HL-60 (cell line): ENCODE measurements around the gene RNASE4.

Experiments
- DNase-seq, 2 experiments: peaks; one replicate each; pipeline ENCODE4 v3.0.0-alpha.2; 2010 to 2020; ENCODE audit warnings: low read depth in 1 of 2, low spot score in 1 of 2
- H3K27ac ChIP-seq: fragments of 250-450 bp; sonication (Bioruptor Pico); replicated peaks from 2 replicates; pipeline ENCODE4 v1.5.1; 2020; ENCODE audit warnings: mild to moderate bottlenecking, moderate library complexity
- H3K27me3 ChIP-seq: fragments of 250-450 bp; sonication (Bioruptor Pico); 2 replicates; pipeline ENCODE4 v1.5.1; 2021; ENCODE audit warnings: mild to moderate bottlenecking, moderate library complexity; ENCODE audit not compliant: insufficient read depth, poor library complexity, severe bottlenecking
- H3K4me3 ChIP-seq: replicated peaks from 2 replicates; pipeline ENCODE4 v1.5.1; 2011; ENCODE audit warnings: mild to moderate bottlenecking, control low read depth, low read length; ENCODE audit not compliant: insufficient read depth
- CTCF ChIP-seq: IDR thresholded peaks from one replicate; pipeline ENCODE4 v1.5.1; 2011; ENCODE audit warnings: low read length, control low read depth, inconsistent platforms; ENCODE audit not compliant: insufficient read depth
- GABPA ChIP-seq: IDR thresholded peaks from 2 replicates; pipeline ENCODE4 v1.6.1; 2012; ENCODE audit warnings: low read depth
- POLR2AphosphoS5 ChIP-seq: IDR thresholded peaks from 2 replicates; pipeline ENCODE4 v1.6.1; 2012; ENCODE audit warnings: low read depth
- SPI1 ChIP-seq: IDR thresholded peaks from 2 replicates; pipeline ENCODE4 v1.6.1; 2012; ENCODE audit warnings: low read depth, mild to moderate bottlenecking, borderline replicate concordance
- TF ChIP-seq, protein P1 (sequence below): IDR thresholded peaks from 2 replicates; pipeline ENCODE4 v1.6.1; 2012; ENCODE audit warnings: low read depth; ENCODE audit not compliant: insufficient replicate concordance

Gene RNASE4

DNA sequence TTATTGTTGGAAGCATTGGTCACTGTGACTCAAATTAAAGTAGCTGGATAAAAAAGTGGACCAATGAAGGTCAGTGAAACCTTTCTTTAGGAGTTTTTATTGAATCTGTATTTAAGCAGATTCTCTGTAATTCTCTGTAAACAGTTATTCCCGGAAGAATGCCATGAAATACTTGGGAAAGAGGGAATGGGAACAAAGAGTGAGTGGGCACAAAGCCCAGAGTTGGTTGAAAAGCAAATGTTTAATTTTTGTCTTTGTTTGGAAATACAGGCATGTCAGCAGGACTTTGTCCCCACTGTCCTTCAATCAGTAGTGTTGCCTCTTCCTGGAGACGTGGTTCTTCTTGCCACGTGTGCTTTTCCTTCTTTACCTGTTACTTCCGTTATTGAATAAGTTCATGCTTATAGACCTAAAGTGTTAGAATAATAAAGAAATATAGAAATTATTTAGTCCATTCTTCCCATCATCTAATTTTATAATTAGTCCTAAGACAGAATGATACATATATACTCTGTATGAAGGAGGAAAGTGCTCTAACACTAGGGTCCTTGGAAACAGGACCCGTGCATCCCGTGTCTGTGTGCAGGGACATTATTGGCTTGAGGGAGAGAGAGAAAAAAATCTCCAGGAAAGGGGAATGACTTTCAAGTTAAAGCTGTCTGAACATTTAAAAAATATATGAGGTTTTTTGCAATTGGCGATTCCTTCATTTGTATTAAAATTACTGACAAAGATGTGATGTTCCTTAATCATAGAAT is 2.2 kb downstream of the RNASE4 start:
- no peak overlapping the region for H3K27ac ChIP-seq
- no peaks in the 10 kb centered on the region for H3K27me3 ChIP-seq
- TF ChIP-seq SPI1 = no peak
- TF ChIP-seq, protein P1, sequence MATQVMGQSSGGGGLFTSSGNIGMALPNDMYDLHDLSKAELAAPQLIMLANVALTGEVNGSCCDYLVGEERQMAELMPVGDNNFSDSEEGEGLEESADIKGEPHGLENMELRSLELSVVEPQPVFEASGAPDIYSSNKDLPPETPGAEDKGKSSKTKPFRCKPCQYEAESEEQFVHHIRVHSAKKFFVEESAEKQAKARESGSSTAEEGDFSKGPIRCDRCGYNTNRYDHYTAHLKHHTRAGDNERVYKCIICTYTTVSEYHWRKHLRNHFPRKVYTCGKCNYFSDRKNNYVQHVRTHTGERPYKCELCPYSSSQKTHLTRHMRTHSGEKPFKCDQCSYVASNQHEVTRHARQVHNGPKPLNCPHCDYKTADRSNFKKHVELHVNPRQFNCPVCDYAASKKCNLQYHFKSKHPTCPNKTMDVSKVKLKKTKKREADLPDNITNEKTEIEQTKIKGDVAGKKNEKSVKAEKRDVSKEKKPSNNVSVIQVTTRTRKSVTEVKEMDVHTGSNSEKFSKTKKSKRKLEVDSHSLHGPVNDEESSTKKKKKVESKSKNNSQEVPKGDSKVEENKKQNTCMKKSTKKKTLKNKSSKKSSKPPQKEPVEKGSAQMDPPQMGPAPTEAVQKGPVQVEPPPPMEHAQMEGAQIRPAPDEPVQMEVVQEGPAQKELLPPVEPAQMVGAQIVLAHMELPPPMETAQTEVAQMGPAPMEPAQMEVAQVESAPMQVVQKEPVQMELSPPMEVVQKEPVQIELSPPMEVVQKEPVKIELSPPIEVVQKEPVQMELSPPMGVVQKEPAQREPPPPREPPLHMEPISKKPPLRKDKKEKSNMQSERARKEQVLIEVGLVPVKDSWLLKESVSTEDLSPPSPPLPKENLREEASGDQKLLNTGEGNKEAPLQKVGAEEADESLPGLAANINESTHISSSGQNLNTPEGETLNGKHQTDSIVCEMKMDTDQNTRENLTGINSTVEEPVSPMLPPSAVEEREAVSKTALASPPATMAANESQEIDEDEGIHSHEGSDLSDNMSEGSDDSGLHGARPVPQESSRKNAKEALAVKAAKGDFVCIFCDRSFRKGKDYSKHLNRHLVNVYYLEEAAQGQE = no peak
- TF ChIP-seq GABPA = no peak
- no peak for TF ChIP-seq POLR2AphosphoS5
- TF ChIP-seq CTCF = no peak
- no peak overlapping the region for H3K4me3 ChIP-seq
- no peak for DNase-seq

GRCh38 chr14:20687362-20688166 is 3.2 kb downstream of the RNASE4 start:
- Histone ChIP-seq H3K27ac (no peak overlapping the region), H3K4me3 (no peak overlapping the region), H3K27me3 (no peaks in the 10 kb centered on the region)
- no peak for TF ChIP-seq CTCF
- no peak for TF ChIP-seq POLR2AphosphoS5
- no peak for TF ChIP-seq GABPA
- TF ChIP-seq SPI1 = no peak
- TF ChIP-seq, protein P1 = no peak
- no peak for DNase-seq

GRCh38 chr14:20688167-20688839 is 3.9 kb downstream of the RNASE4 start, which contains the start of gene ANG:
Gene ANG, plus strand, starts transcription at chr14:20688764. Its CDS starts 4,801 bp downstream, at chr14:20693565.
- DNase-seq = no peak
- H3K27ac ChIP-seq = no peak within 1 kb of the TSS
- H3K27me3 ChIP-seq = no peaks in the 10 kb centered on the region
- no peak within 1 kb of the TSS for H3K4me3 ChIP-seq
- TF ChIP-seq GABPA (no peak), CTCF (no peak), SPI1 (no peak), POLR2AphosphoS5 (no peak)
- TF ChIP-seq, protein P1 = no peak
